Mesendoderm (in vitro differentiated cells): ENCODE data around the gene C1GALT1.

ENCODE experiments used
- DNase-seq: peaks from one replicate; pipeline ENCODE4 v3.0.0; 2013
- H2AK5ac ChIP-seq: 2 replicates; pipeline ENCODE4 v1.6.1; 2013; ENCODE audit warnings: low read length, inconsistent platforms
- H2BK120ac ChIP-seq: 2 replicates; pipeline ENCODE4 v1.6.1; 2013; ENCODE audit warnings: low read depth, mild to moderate bottlenecking, low read length, moderate library complexity, mixed read lengths
- H2BK15ac ChIP-seq: replicated peaks from 2 replicates; pipeline ENCODE4 v1.6.1; 2013; ENCODE audit warnings: low read depth, mild to moderate bottlenecking, moderate library complexity
- H2BK5ac ChIP-seq: 2 replicates; pipeline ENCODE4 v1.6.1; 2013; ENCODE audit warnings: low read length, inconsistent platforms
- H3K18ac ChIP-seq: 2 replicates; pipeline ENCODE4 v1.6.1; 2013; ENCODE audit warnings: mild to moderate bottlenecking, low read length, mixed read lengths
- H3K23ac ChIP-seq: one replicate; pipeline ENCODE4 v1.6.1; 2013; ENCODE audit warnings: low read length
- H3K27ac ChIP-seq: 2 replicates; pipeline ENCODE4 v1.5.1; 2013; ENCODE audit warnings: low read depth, mild to moderate bottlenecking, inconsistent platforms, low read length, moderate library complexity
- H3K27me3 ChIP-seq: 2 replicates; pipeline ENCODE4 v1.6.1; 2013; ENCODE audit warnings: low read length, control low read depth, mild to moderate bottlenecking, inconsistent platforms; ENCODE audit not compliant: insufficient read depth, poor library complexity
- H3K36me3 ChIP-seq: 2 replicates; pipeline ENCODE4 v1.6.1; 2013; ENCODE audit warnings: low read length, inconsistent platforms; ENCODE audit not compliant: control insufficient read depth, insufficient read depth
- H3K4ac ChIP-seq: one replicate; pipeline ENCODE4 v1.6.1; 2013; ENCODE audit warnings: low read depth, mild to moderate bottlenecking, low read length, moderate library complexity
- H3K4me1 ChIP-seq: 2 replicates; pipeline ENCODE4 v1.6.1; 2013; ENCODE audit warnings: low read depth, low read length, inconsistent platforms; ENCODE audit not compliant: control insufficient read depth
- H3K4me2 ChIP-seq: 2 replicates; pipeline ENCODE4 v1.6.1; 2013; ENCODE audit warnings: low read length
- H3K4me3 ChIP-seq: 2 replicates; pipeline ENCODE4 v1.5.1; 2013; ENCODE audit warnings: mild to moderate bottlenecking, low read length
- H3K56ac ChIP-seq: one replicate; pipeline ENCODE4 v1.6.1; 2013; ENCODE audit warnings: low read length
- H3K79me1 ChIP-seq: 2 replicates; pipeline ENCODE4 v1.6.1; 2013; ENCODE audit warnings: low read length, inconsistent platforms
- H3K79me2 ChIP-seq: 2 replicates; pipeline ENCODE4 v1.6.1; 2013; ENCODE audit warnings: mild to moderate bottlenecking, low read length; ENCODE audit not compliant: control insufficient read depth, insufficient read depth
- H3K9ac ChIP-seq: 2 replicates; pipeline ENCODE4 v1.6.1; 2013; ENCODE audit warnings: low read length, inconsistent platforms
- H4K5ac ChIP-seq: one replicate; pipeline ENCODE4 v1.6.1; 2013; ENCODE audit warnings: low read length
- H4K8ac ChIP-seq: one replicate; pipeline ENCODE4 v1.6.1; 2013; ENCODE audit warnings: low read depth, mild to moderate bottlenecking, control low read depth, low read length, moderate library complexity
- WGBS: extraction: QIAGEN DNeasy Blood & Tissue Kit; methylation state at CpG from one replicate; pipeline ENCODE4 v1.1.7; 2013; ENCODE audit warnings: low lambda C conversion rate, missing lambda C conversion rate; ENCODE audit not compliant: insufficient coverage; ENCODE audit errors: extremely low coverage; 5-methylcytosine and 5-hydroxymethylcytosine counted together

The C1GALT1 gene

GRCh38 chr7:7235347-7235746 is 53.0 kb downstream of the C1GALT1 start:
- Histone ChIP-seq H2BK5ac (no peak overlapping the region), H3K27ac (no peak overlapping the region), H3K36me3 (no peaks in the 10 kb centered on the region), H3K79me1 (peaks cover 8% of the 10 kb centered on the region), H3K18ac (no peak overlapping the region), H2BK120ac (no peak overlapping the region), H3K9ac (no peak overlapping the region), H3K27me3 (no peaks in the 10 kb centered on the region), H3K79me2 (peaks cover 16% of the 10 kb centered on the region), H2AK5ac (no peak overlapping the region), H3K23ac (no peak overlapping the region), H4K5ac (no peak overlapping the region), H3K4ac (no peak overlapping the region), H3K56ac (no peak overlapping the region), H3K4me2 (no peak overlapping the region), H4K8ac (no peak overlapping the region), H3K4me3 (no peak overlapping the region), H2BK15ac (no peak overlapping the region), H3K4me1 (peaks cover 5% of the 10 kb centered on the region)
- no CpG with 5 or more reads among the region's 3 CpGs for WGBS
- DNase-seq: no peak

- Histone ChIP-seq H3K4me2 (no peak overlapping the region), H3K23ac (no peak overlapping the region), H3K36me3 (no peaks in the 10 kb centered on the region), H3K79me1 (peaks cover 8% of the 10 kb centered on the region), H3K18ac (no peak overlapping the region), H4K5ac (no peak overlapping the region), H2BK15ac (no peak overlapping the region), H3K4me1 (peaks cover 5% of the 10 kb centered on the region), H3K4me3 (no peak overlapping the region), H2BK5ac (no peak overlapping the region), H3K79me2 (peaks cover 14% of the 10 kb centered on the region), H4K8ac (no peak overlapping the region), H2BK120ac (no peak overlapping the region), H3K56ac (no peak overlapping the region), H3K27ac (no peak overlapping the region), H3K4ac (no peak overlapping the region), H3K9ac (no peak overlapping the region), H3K27me3 (no peaks in the 10 kb centered on the region), H2AK5ac (no peak overlapping the region)
- no peak for DNase-seq
- no CpG with 5 or more reads among the region's 1 CpG for WGBS
Observed at GRCh38 chr7:7236041-7236440, 53.7 kb downstream of the C1GALT1 start.

GRCh38 chr7:7237201-7237977 is 55.0 kb downstream of the C1GALT1 start:
- H3K36me3 ChIP-seq: no peaks in the 10 kb centered on the region
- peaks cover 9% of the 10 kb centered on the region for H3K79me2 ChIP-seq
- H3K4me2 ChIP-seq: no peak overlapping the region
- peaks cover 8% of the 10 kb centered on the region for H3K79me1 ChIP-seq
- DNase-seq: no peak
- H3K56ac ChIP-seq: no peak overlapping the region
- no peak overlapping the region for H3K18ac ChIP-seq
- no peak overlapping the region for H2BK15ac ChIP-seq
- no peak overlapping the region for H3K4ac ChIP-seq
- no peak overlapping the region for H4K5ac ChIP-seq
- H3K27ac ChIP-seq: no peak overlapping the region
- H4K8ac ChIP-seq: peak overlapping the region; percentile 56
- no peak overlapping the region for H3K4me3 ChIP-seq
- H2AK5ac ChIP-seq: no peak overlapping the region
- no peak overlapping the region for H3K9ac ChIP-seq
- no peak overlapping the region for H2BK5ac ChIP-seq
- WGBS: no CpG with 5 or more reads among the region's 4 CpGs
- no peak overlapping the region for H3K23ac ChIP-seq
- H2BK120ac ChIP-seq: no peak overlapping the region
- H3K27me3 ChIP-seq: no peaks in the 10 kb centered on the region
- H3K4me1 ChIP-seq: peaks cover 5% of the 10 kb centered on the region

- Histone ChIP-seq H4K5ac (no peak overlapping the region), H2BK15ac (no peak overlapping the region), H3K27ac (no peak overlapping the region), H3K79me2 (peaks cover 8% of the 10 kb centered on the region), H4K8ac (peak overlapping the region; percentile 56), H3K4ac (no peak overlapping the region), H3K9ac (no peak overlapping the region), H2AK5ac (no peak overlapping the region), H2BK5ac (no peak overlapping the region), H2BK120ac (no peak overlapping the region), H3K56ac (no peak overlapping the region), H3K4me2 (no peak overlapping the region), H3K23ac (no peak overlapping the region), H3K4me3 (no peak overlapping the region), H3K79me1 (peaks cover 8% of the 10 kb centered on the region), H3K36me3 (no peaks in the 10 kb centered on the region), H3K4me1 (peaks cover 5% of the 10 kb centered on the region), H3K18ac (no peak overlapping the region), H3K27me3 (no peaks in the 10 kb centered on the region)
- no CpG with 5 or more reads among the region's 1 CpG for WGBS
- no peak for DNase-seq
Observed at GRCh38 chr7:7237978-7238267, 55.6 kb downstream of the C1GALT1 start.

GRCh38 chr7:7239346-7239745 is 57.0 kb downstream of the C1GALT1 start:
- H3K4me3 ChIP-seq: no peak overlapping the region
- H3K18ac ChIP-seq: no peak overlapping the region
- H3K4me2 ChIP-seq: no peak overlapping the region
- DNase-seq: no peak
- H2BK120ac ChIP-seq: no peak overlapping the region
- H3K9ac ChIP-seq: no peak overlapping the region
- peaks cover 5% of the 10 kb centered on the region for H3K4me1 ChIP-seq
- H3K27me3 ChIP-seq: no peaks in the 10 kb centered on the region
- no peak overlapping the region for H4K8ac ChIP-seq
- no CpG with 5 or more reads among the region's 1 CpG for WGBS
- H4K5ac ChIP-seq: no peak overlapping the region
- H3K4ac ChIP-seq: no peak overlapping the region
- H2BK5ac ChIP-seq: no peak overlapping the region
- H2BK15ac ChIP-seq: no peak overlapping the region
- no peak overlapping the region for H2AK5ac ChIP-seq
- H3K36me3 ChIP-seq: no peaks in the 10 kb centered on the region
- no peak overlapping the region for H3K27ac ChIP-seq
- H3K23ac ChIP-seq: no peak overlapping the region
- H3K79me1 ChIP-seq: peaks cover 6% of the 10 kb centered on the region
- H3K56ac ChIP-seq: no peak overlapping the region
- peaks cover 2% of the 10 kb centered on the region for H3K79me2 ChIP-seq

- Histone ChIP-seq H3K4me3 (no peak overlapping the region), H2BK15ac (no peak overlapping the region), H3K56ac (no peak overlapping the region), H3K27me3 (no peaks in the 10 kb centered on the region), H3K4me1 (no peaks in the 10 kb centered on the region), H3K9ac (no peak overlapping the region), H3K27ac (no peak overlapping the region), H3K79me2 (peaks cover 2% of the 10 kb centered on the region), H3K23ac (no peak overlapping the region), H2BK5ac (no peak overlapping the region), H4K8ac (no peak overlapping the region), H2BK120ac (no peak overlapping the region), H3K18ac (no peak overlapping the region), H3K4me2 (no peak overlapping the region), H3K36me3 (no peaks in the 10 kb centered on the region), H2AK5ac (no peak overlapping the region), H4K5ac (no peak overlapping the region), H3K79me1 (peaks cover 2% of the 10 kb centered on the region), H3K4ac (no peak overlapping the region)
- no CpG with 5 or more reads among the region's 3 CpGs for WGBS
- no peak for DNase-seq
Observed at GRCh38 chr7:7242899-7243298, 60.6 kb downstream of the C1GALT1 start.
